Activated CD4-positive, CD25-positive, alpha-beta regulatory T cell (primary cell): ENCODE measurements around the gene AP2S1.
"Not testable (repeated sequence)": the region's sequence is repeated elsewhere in the genome, so short reads cannot be mapped to it uniquely, and the experiment has no call there.

Source experiments
- DNase-seq, 4 experiments: peaks; one replicate each; lab custom pipeline; 2025; lab: John Stamatoyannopoulos, UW

The AP2S1 gene

GRCh38 chr19:46841458-46842083 is 9.1 kb downstream of the AP2S1 start:
- DNase-seq = no peak

DNA sequence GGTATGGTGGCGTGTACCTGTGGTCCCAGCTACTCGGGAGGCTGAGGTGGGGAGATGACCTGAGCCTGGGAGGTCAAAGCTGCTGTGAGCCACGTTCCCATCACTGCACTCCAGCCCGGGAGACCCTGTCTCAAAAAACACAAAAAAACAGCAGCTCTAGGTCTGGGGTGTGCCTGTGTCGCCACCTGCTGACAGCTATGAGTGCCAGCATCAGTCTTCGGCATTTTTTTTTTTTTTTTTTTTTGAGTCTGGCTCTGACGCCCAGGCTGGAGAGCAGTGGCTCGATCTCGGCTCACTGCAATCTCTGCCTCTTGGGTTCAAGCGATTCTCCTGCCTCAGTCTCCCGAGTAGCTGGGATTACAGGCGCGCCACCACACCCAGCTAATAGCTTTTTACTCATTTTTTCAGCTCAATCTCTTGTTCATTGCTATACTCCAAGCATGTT is 10.1 kb downstream of the AP2S1 start:
- DNase-seq = peak in 2 of 4 experiments; percentile 32 to 41

DNA sequence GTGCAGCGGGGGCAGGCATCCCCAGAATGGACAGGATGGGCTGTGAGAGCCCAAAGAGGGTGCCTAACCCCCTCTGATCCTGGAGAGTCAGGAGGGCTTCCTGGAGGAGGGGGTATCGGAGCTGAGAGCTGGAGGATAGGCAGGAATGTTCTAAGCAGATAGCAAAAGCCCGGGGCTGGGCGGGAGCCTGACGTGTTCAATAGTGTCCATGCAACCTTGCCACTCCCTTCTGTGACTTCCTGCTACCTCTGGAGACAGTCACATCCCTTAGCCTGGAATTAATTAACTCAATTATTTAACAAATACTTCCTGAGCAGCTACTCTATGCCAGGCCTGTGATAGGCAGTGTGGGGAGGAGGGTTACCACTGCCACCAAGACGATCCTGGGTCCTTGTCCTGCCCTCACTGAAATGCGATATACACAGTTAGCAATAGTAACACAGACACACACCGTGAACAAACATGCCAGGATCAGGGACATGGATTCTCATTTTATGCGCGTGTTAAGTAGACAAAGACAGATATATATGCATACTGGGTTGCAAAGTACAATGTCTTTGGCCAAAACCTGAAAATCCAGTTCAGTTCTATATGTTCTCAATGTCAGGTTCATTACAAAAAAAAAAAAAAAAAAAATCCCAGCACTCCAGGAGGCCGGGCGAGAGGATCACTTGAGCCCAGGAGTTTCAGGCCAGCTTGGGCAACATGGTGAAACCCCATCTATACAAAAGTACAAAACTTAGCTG is 10.7 kb downstream of the AP2S1 start:
- DNase-seq = no peak

GRCh38 chr19:46838160-46838559 is 12.5 kb downstream of the AP2S1 start:
- DNase-seq = no peak

- DNase-seq = no peak
Observed at GRCh38 chr19:46834984-46835383, 15.7 kb downstream of the AP2S1 start.

GRCh38 chr19:46834121-46834520 is 16.5 kb downstream of the AP2S1 start:
- DNase-seq = no peak

- no peak for DNase-seq
Observed at GRCh38 chr19:46830864-46831263, 19.8 kb downstream of the AP2S1 start.

DNA sequence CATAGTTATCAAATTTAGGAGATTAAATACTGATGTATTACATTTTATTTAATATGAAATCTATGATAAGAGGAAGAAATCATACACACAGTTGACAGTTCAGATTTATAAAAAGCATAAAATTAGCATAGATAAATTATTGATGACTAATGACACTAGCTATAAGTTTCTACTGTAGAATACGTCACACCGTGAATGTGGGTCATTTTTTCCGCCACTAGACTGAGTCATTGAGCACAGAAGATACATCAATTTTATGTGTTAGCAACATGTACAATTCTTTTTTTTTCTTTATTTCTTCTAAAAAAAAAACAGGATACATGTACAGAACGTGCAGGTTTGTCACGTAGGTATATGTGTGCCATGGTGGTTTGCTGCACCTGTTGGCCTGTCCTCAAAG is 22.2 kb downstream of the AP2S1 start:
- DNase-seq = peak in 2 of 4 experiments; percentile 32 to 37

DNA sequence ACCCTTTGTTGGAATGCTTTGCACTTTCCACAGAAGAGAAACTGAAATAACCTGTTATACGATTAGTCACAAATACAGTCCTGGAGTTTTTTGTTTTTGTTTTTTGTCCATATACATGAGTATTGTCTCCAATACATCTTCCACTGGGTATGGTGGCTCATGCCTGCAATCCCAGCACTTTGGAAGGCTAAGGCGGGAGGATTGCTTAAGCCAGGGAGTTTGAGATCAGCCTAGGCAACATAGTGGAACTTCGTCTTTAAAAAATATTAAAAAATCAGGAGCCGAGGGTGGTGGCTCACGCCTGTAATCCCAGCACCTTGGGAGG is 25.0 kb downstream of the AP2S1 start:
- DNase-seq = no peak

- DNase-seq = no peak
Observed at GRCh38 chr19:46824890-46825730, 25.5 kb downstream of the AP2S1 start.

DNA sequence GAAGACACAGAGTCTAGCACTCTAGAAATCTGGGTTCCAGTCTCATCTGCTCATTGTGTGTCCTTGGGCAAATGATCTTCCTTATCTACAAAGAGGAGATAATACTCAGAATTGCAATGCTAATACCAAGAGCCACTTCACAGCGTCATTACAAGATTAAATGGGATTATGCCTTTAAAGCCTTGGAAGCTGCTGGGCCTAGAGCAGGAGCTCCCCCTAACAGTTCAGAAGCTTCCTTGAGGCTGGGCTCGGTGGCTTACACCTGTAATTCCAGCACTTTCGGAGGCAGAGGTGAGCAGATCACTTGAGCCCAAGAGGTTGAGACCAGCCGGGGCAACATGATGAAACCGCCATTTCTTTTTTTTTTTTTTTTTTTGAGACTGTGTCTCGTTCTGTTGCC is 27.6 kb downstream of the AP2S1 start:
- no peak for DNase-seq

GRCh38 chr19:46822410-46822787 is 28.2 kb downstream of the AP2S1 start:
- DNase-seq = not testable (repeated sequence)

GRCh38 chr19:46821512-46822409 is 28.9 kb downstream of the AP2S1 start:
- peak in 3 of 4 experiments; percentile 16 to 46 (median 37) for DNase-seq

GRCh38 chr19:46818812-46819211 is 31.8 kb downstream of the AP2S1 start:
- no peak for DNase-seq

GRCh38 chr19:46815833-46816627 is 34.6 kb downstream of the AP2S1 start:
- DNase-seq = no peak

DNA sequence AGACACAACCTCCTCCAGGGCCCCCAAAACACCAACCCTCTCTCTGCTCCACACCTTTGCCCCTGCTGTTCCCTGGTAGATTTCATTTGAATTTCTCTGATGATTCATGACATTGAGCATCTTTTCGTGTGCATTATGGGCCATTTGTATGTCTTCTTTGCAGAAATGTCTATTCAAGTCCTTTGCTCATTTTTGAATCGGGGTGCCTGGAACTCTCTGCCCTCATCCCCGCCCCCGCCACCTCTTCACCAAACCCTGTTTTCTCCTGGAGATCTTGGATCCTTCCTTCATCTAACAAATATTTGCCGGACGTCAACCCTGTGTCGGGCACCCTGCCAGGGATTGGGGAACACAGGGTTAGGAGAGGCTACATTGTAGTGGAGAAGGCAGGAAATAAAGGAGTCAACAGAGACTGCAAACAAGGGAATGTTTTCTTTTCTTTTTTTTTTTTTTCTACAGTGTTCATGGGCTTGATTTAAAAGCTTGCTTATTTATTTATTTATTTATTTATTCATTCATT is 36.7 kb downstream of the AP2S1 start:
- no peak for DNase-seq

GRCh38 chr19:46812977-46813838 is 37.4 kb downstream of the AP2S1 start:
- no peak for DNase-seq

- DNase-seq = no peak
Observed at GRCh38 chr19:46809534-46810272, 40.9 kb downstream of the AP2S1 start.

GRCh38 chr19:46806656-46807055 is 44.0 kb downstream of the AP2S1 start:
- no peak for DNase-seq
